ENCODE measurements around the gene STAT5B.
"Not testable (repeated sequence)": the region's sequence is repeated elsewhere in the genome, so short reads cannot be mapped to it uniquely, and the experiment has no call there.

Gene STAT5B

GRCh38 chr17:42271006-42271778 is 5.0 kb downstream of the STAT5B start:
- no peak overlapping the region for H3K4me3 ChIP-seq (ENCODE audit: control insufficient read depth, low read depth, low read length)
- DNase-seq (ENCODE audit: low read depth): no peak
- no peak for TF ChIP-seq CTCF (IDR thresholded peaks at IDR 0.05; ENCODE audit: control insufficient read depth, insufficient read depth, low read depth, low read length, missing control alignments)

DNA sequence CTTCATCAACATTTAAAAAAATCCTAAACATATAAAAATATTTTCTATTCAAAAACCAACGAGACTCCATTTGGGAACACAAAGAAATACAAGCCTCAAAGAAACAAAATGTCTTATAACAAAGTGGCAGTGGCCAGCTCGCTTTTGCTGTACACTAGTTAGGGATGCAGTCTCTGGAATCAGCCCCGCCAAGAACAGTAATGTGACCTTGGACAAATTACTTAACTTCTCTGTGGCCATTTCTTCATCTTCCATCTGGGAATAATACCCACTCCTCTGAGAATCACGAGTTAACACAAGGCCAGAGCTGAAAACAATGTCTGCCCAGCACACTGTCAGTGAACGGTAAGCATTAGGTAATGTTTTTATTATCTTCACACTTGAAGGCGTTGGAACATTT is 5.6 kb downstream of the STAT5B start:
- no peak for TF ChIP-seq CTCF (IDR thresholded peaks at IDR 0.05; ENCODE audit: control insufficient read depth, insufficient read depth, low read depth, low read length, missing control alignments)
- no peak for DNase-seq (ENCODE audit: low read depth)
- H3K4me3 ChIP-seq (ENCODE audit: control insufficient read depth, low read depth, low read length): no peak overlapping the region

DNA sequence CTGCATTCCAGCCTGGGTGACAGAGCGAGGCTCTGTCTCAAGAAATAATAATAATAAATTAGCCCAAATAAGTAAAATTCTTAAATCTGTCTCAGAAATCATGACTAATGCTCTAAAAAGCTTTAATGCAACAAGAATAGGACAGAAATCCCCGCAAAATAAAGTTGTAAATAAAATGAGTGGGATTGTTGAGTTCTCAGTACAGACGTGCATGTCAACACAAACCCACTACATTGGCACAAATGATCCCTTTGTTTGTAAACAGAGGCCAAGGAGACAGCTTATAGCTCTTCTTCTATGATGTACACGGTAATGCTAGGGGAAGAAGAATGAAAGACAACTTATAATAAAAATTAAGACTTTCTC is 6.0 kb downstream of the STAT5B start:
- H3K4me3 ChIP-seq (ENCODE audit: control insufficient read depth, low read depth, low read length): no peak overlapping the region

GRCh38 chr17:42268236-42268635 is 8.0 kb downstream of the STAT5B start:
- DNase-seq (ENCODE audit: low read depth): no peak
- TF ChIP-seq CTCF (IDR thresholded peaks at IDR 0.05; ENCODE audit: control insufficient read depth, insufficient read depth, low read depth, low read length, missing control alignments): no peak
- no peak overlapping the region for H3K4me3 ChIP-seq (ENCODE audit: control insufficient read depth, low read depth, low read length)

More for the DNA sequence above, 6.0 kb downstream of the STAT5B start:
- no peak for DNase-seq (ENCODE audit: low read depth)
- TF ChIP-seq CTCF (IDR thresholded peaks at IDR 0.05; ENCODE audit: control insufficient read depth, insufficient read depth, low read depth, low read length, missing control alignments): no peak

- TF ChIP-seq CTCF (IDR thresholded peaks at IDR 0.05; ENCODE audit: control insufficient read depth, insufficient read depth, low read depth, low read length, missing control alignments): no peak
Measured at GRCh38 chr17:42266918-42267766, 9.0 kb downstream of the STAT5B start.

GRCh38 chr17:42266462-42266861 is 9.7 kb downstream of the STAT5B start:
- no peak for DNase-seq (ENCODE audit: low read depth)
- no peak for TF ChIP-seq CTCF (IDR thresholded peaks at IDR 0.05; ENCODE audit: control insufficient read depth, insufficient read depth, low read depth, low read length, missing control alignments)
- H3K4me3 ChIP-seq (ENCODE audit: control insufficient read depth, low read depth, low read length): no peak overlapping the region

More at GRCh38 chr17:42266918-42267766, 9.0 kb downstream of the STAT5B start:
- DNase-seq (ENCODE audit: low read depth): peak; percentile 78
- H3K4me3 ChIP-seq (ENCODE audit: control insufficient read depth, low read depth, low read length): no peak overlapping the region

GRCh38 chr17:42264366-42264765 is 11.8 kb downstream of the STAT5B start:
- H3K4me3 ChIP-seq (ENCODE audit: control insufficient read depth, low read depth, low read length); DNase-seq (ENCODE audit: low read depth): not testable (repeated sequence)

All from AG09309 (cell line).